ENCODE data around the gene SRCIN1.

The SRCIN1 gene

DNA sequence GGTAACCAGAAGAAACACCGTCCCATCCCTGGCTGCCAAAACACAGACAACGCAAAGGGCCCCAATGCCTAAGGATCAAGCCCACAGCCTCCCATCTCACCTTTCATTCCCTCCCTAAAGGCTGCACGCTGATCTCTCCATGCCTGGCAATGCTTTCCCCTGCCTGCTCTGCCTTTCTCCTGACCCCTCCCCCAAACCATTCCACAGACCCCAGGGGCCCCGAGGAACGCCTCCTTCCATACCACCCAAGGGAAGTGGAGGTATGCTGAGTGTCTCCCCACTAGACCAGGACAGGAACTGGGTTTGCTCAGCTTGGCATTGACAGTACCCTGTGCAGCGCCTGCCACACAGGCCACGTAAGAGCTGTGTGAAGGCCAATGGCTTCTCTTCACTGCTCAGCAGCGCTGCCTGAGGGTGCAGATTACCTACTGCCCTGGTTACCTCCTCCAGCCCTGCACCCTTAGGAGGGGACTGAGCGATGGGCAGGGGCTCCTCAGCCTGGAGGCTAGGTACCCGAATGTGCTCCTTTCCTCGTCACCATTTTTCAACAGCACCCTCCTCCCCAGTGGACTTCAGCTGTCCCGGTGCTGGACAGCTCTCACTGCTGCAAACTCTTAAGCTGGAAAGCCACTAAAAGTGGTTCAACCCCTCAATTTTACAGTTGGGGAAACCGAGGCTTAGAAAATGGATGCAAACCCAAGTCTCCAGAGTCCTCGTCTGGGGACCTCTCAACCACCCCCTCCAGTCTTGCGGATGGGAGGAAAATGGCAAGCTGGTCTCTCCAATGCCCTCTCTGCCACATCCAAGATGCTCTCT, 45.0 kb downstream of the SRCIN1 start:
- TF ChIP-seq POLR2A (IDR thresholded peaks at IDR 0.05; ENCODE audit: extremely low read depth, insufficient read length), result no peak
- no peak for TF ChIP-seq MAX (IDR thresholded peaks at IDR 0.05; ENCODE audit: low read depth, low read length)
- no peak for TF ChIP-seq CTCF (IDR thresholded peaks at IDR 0.05; ENCODE audit: low read depth, low read length)
- TF ChIP-seq MYC (IDR thresholded peaks at IDR 0.05; ENCODE audit: low read depth, low read length), result no peak
- peak; percentile 52 for DNase-seq (ENCODE audit: low read depth)
- H3K4me3 ChIP-seq (ENCODE audit: low read depth, low read length), result no peak overlapping the region

DNA sequence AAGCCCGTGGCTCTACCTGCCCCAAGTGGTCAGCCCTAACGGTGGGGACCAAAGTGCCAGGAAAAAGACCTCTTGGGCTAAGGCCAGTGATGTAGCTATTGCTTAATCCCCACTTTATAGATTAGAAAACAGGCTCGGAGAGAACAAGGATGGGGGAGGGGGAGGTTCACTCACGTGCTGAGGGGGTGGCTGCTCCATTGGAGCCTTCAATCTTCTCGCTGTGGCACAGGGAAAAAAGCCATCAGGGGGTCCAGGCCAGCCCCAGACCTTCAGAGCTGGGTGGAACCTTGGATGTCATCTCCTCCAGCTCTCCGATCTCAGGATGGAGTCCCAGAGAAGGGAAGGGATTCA, 45.9 kb downstream of the SRCIN1 start:
- DNase-seq (ENCODE audit: low read depth), result no peak
- TF ChIP-seq CTCF (IDR thresholded peaks at IDR 0.05; ENCODE audit: low read depth, low read length) (no peak), MAX (IDR thresholded peaks at IDR 0.05; ENCODE audit: low read depth, low read length) (no peak), MYC (IDR thresholded peaks at IDR 0.05; ENCODE audit: low read depth, low read length) (no peak), POLR2A (IDR thresholded peaks at IDR 0.05; ENCODE audit: extremely low read depth, insufficient read length) (no peak)
- no peak overlapping the region for H3K4me3 ChIP-seq (ENCODE audit: low read depth, low read length)

GRCh38 chr17:38559051-38559879, 46.5 kb downstream of the SRCIN1 start:
- H3K4me3 ChIP-seq (ENCODE audit: low read depth, low read length), result no peak overlapping the region
- peak; percentile 90 for DNase-seq (ENCODE audit: low read depth)
- TF ChIP-seq MAX (IDR thresholded peaks at IDR 0.05; ENCODE audit: low read depth, low read length) (peak; percentile 34; the same call in 1 of the 2 replicates), MYC (IDR thresholded peaks at IDR 0.05; ENCODE audit: low read depth, low read length) (no peak), CTCF (IDR thresholded peaks at IDR 0.05; ENCODE audit: low read depth, low read length) (no peak), POLR2A (IDR thresholded peaks at IDR 0.05; ENCODE audit: extremely low read depth, insufficient read length) (no peak)

- H3K4me3 ChIP-seq (ENCODE audit: low read depth, low read length), result peak overlapping the region; percentile 39
- TF ChIP-seq POLR2A (IDR thresholded peaks at IDR 0.05; ENCODE audit: extremely low read depth, insufficient read length) (no peak), CTCF (IDR thresholded peaks at IDR 0.05; ENCODE audit: low read depth, low read length) (no peak), MAX (IDR thresholded peaks at IDR 0.05; ENCODE audit: low read depth, low read length) (no peak), MYC (IDR thresholded peaks at IDR 0.05; ENCODE audit: low read depth, low read length) (no peak)
- no peak for DNase-seq (ENCODE audit: low read depth)
Measured at GRCh38 chr17:38558728-38559050, 47.1 kb downstream of the SRCIN1 start.

- TF ChIP-seq CTCF (IDR thresholded peaks at IDR 0.05; ENCODE audit: low read depth, low read length) (peak; percentile 85), MYC (IDR thresholded peaks at IDR 0.05; ENCODE audit: low read depth, low read length) (no peak), MAX (IDR thresholded peaks at IDR 0.05; ENCODE audit: low read depth, low read length) (0 out of 2 replicates have a peak, but pooled peaks have one; percentile 15), POLR2A (IDR thresholded peaks at IDR 0.05; ENCODE audit: extremely low read depth, insufficient read length) (no peak)
- peak; percentile 94 for DNase-seq (ENCODE audit: low read depth)
- H3K4me3 ChIP-seq (ENCODE audit: low read depth, low read length), result peak overlapping the region; percentile 39
Measured at GRCh38 chr17:38557836-38558727, 47.7 kb downstream of the SRCIN1 start.

Measured in NB4 (cell line).